WTC11 (cell line): ENCODE measurements around the gene SYCE3. TPM values are rescaled to one million over a fixed set of nuclear protein-coding genes. Genes with fewer than 3 reads are reported as not detected.
A peak's percentile ranks its signal among the peaks of the same experiment; 100 is the strongest.

Experiments
- ATAC-seq: fragments of 200-7000 bp; cut with Tn5 transposase; 2 replicates; pipeline ENCODE4 v1.10.0; 2021; ENCODE audit warnings: mild to moderate bottlenecking, moderate library complexity
- CTCF ChIA-PET: fragments of 300-600 bp; sonication (Branson Sonifier 250); formaldehyde crosslinking; loops from one replicate; lab custom pipeline; 2021; ENCODE audit warnings: antibody characterized with exemption; lab: Charles Lee
- POLR2A ChIA-PET: fragments of 350-600 bp; sonication (Branson Sonifier 250); formaldehyde crosslinking; loops from one replicate; lab custom pipeline; 2021; ENCODE audit warnings: antibody characterized with exemption; lab: Charles Lee
- DNase-seq: peaks from one replicate; pipeline ENCODE4 v3.0.0; 2021; ENCODE audit warnings: low spot score
- H3K27ac Mint-ChIP-seq: 2 replicates; pipeline ENCODE4 v1.8.0; 2021; ENCODE audit warnings: mixed read lengths
- H3K27me3 Mint-ChIP-seq: 2 replicates; pipeline ENCODE4 v1.8.0; 2021; ENCODE audit warnings: low read depth, mild to moderate bottlenecking, moderate library complexity, mixed read lengths
- H3K36me3 Mint-ChIP-seq: 2 replicates; pipeline ENCODE4 v1.8.0; 2021; ENCODE audit warnings: mixed read lengths
- H3K4me1 Mint-ChIP-seq: 2 replicates; pipeline ENCODE4 v1.8.0; 2022; ENCODE audit warnings: mixed read lengths
- H3K4me3 Mint-ChIP-seq: 2 replicates; pipeline ENCODE4 v1.8.0; 2021; ENCODE audit warnings: mild to moderate bottlenecking, moderate library complexity, mixed read lengths
- H3K9me3 Mint-ChIP-seq: 2 replicates; pipeline ENCODE4 v1.8.0; 2021; ENCODE audit warnings: mixed read lengths
- CBFB ChIP-seq: sonication (generic); formaldehyde crosslinking; IDR thresholded peaks from 2 replicates; pipeline ENCODE4 v1.8.1; 2022; ENCODE audit warnings: mild to moderate bottlenecking, low read depth, missing genetic modification reagents
- ELF4 ChIP-seq: sonication (generic); formaldehyde crosslinking; IDR thresholded peaks from 2 replicates; pipeline ENCODE4 v1.8.1; 2022; ENCODE audit warnings: low read depth, mild to moderate bottlenecking, moderate library complexity, missing genetic modification reagents
- EMX1 ChIP-seq: fragments of 250-450 bp; sonication (Bioruptor Pico); IDR thresholded peaks from 2 replicates; pipeline ENCODE4 v1.8.0; 2021; ENCODE audit warnings: mild to moderate bottlenecking
- ERG ChIP-seq: fragments of 250-450 bp; sonication (Bioruptor Pico); IDR thresholded peaks from 2 replicates; pipeline ENCODE4 v1.8.0; 2021; ENCODE audit warnings: mild to moderate bottlenecking
- ETV6 ChIP-seq: sonication (generic); formaldehyde crosslinking; IDR thresholded peaks from 2 replicates; pipeline ENCODE4 v1.8.1; 2022; ENCODE audit warnings: mild to moderate bottlenecking, missing genetic modification reagents
- IRF2 ChIP-seq: sonication (generic); formaldehyde crosslinking; IDR thresholded peaks from 2 replicates; pipeline ENCODE4 v1.8.0; 2022; ENCODE audit warnings: low read depth, missing genetic modification reagents, borderline replicate concordance
- JAZF1 ChIP-seq: fragments of 250-450 bp; sonication (Bioruptor Pico); IDR thresholded peaks from 2 replicates; pipeline ENCODE4 v1.9.0; 2021; ENCODE audit warnings: moderate library complexity, mild to moderate bottlenecking, inconsistent platforms
- MAX ChIP-seq: sonication (generic); formaldehyde crosslinking; IDR thresholded peaks from 2 replicates; pipeline ENCODE4 v1.8.0; 2022; ENCODE audit warnings: mild to moderate bottlenecking, missing genetic modification reagents
- NFE2L1 ChIP-seq: sonication (generic); formaldehyde crosslinking; IDR thresholded peaks from 2 replicates; pipeline ENCODE4 v1.8.1; 2023; ENCODE audit warnings: missing genetic modification reagents
- NR1H2 ChIP-seq: sonication (generic); formaldehyde crosslinking; IDR thresholded peaks from 2 replicates; pipeline ENCODE4 v1.9.0; 2021; ENCODE audit warnings: mild to moderate bottlenecking, moderate library complexity, missing genetic modification reagents
- PRRX2 ChIP-seq: fragments of 250-450 bp; sonication (Bioruptor Pico); IDR thresholded peaks from 2 replicates; pipeline ENCODE4 v1.8.0; 2021; ENCODE audit warnings: mild to moderate bottlenecking
- RELA ChIP-seq: sonication (generic); formaldehyde crosslinking; IDR thresholded peaks from 2 replicates; pipeline ENCODE4 v1.8.1; 2022; ENCODE audit warnings: missing genetic modification reagents, mild to moderate bottlenecking, borderline replicate concordance
- RORB ChIP-seq: fragments of 250-450 bp; sonication (Bioruptor Pico); IDR thresholded peaks from 2 replicates; pipeline ENCODE4 v1.9.0; 2021; ENCODE audit warnings: mild to moderate bottlenecking
- TCF7 ChIP-seq: sonication (generic); formaldehyde crosslinking; IDR thresholded peaks from 2 replicates; pipeline ENCODE4 v1.8.0; 2022; ENCODE audit warnings: mild to moderate bottlenecking, low read depth, missing genetic modification reagents, moderate library complexity
- ZNF121 ChIP-seq: sonication (generic); formaldehyde crosslinking; IDR thresholded peaks from 2 replicates; pipeline ENCODE4 v1.8.0; 2023; ENCODE audit warnings: missing genetic modification reagents
- ZNF138 ChIP-seq: sonication (generic); formaldehyde crosslinking; conservative IDR thresholded peaks from 2 replicates; pipeline ENCODE4 v1.8.1; 2022; ENCODE audit warnings: mild to moderate bottlenecking, moderate library complexity, missing genetic modification reagents
- ZNF263 ChIP-seq: sonication (generic); formaldehyde crosslinking; IDR thresholded peaks from 2 replicates; pipeline ENCODE4 v1.8.1; 2022; ENCODE audit warnings: low read depth, mild to moderate bottlenecking, moderate library complexity, missing genetic modification reagents
- total RNA-seq: library from RNA; stranded (reverse); gene quantifications from 3 replicates; pipeline ENCODE4 v1.2.3, GENCODE V29; 2021
- TF ChIP-seq, protein P1 (sequence below): sonication (generic); formaldehyde crosslinking; IDR thresholded peaks from 2 replicates; pipeline ENCODE4 v1.8.0; 2023; ENCODE audit warnings: mild to moderate bottlenecking, missing genetic modification reagents
- TF ChIP-seq, protein P2 (sequence below): sonication (generic); formaldehyde crosslinking; conservative IDR thresholded peaks from 2 replicates; pipeline ENCODE4 v1.8.1; 2023; ENCODE audit warnings: mild to moderate bottlenecking, low read depth, missing genetic modification reagents, moderate library complexity
- TF ChIP-seq, protein P3 (sequence below): fragments of 250-450 bp; sonication (Bioruptor Pico); IDR thresholded peaks from 2 replicates; pipeline ENCODE4 v1.9.0; 2021; ENCODE audit warnings: mild to moderate bottlenecking
- TF ChIP-seq, protein P4 (sequence below): fragments of 250-450 bp; sonication (Bioruptor Pico); IDR thresholded peaks from 2 replicates; pipeline ENCODE4 v1.9.0; 2021; ENCODE audit warnings: mild to moderate bottlenecking, borderline replicate concordance

The SYCE3 gene
- total RNA-seq, 1 experiment from 2014 or later: 0.46 TPM

- TF ChIP-seq ZNF121 (0 out of 2 replicates have a peak, but pooled peaks have one; percentile 10), JAZF1 (CRISPR knock-in tag) (no peak)
- no peak overlapping the region for H3K27ac Mint-ChIP-seq
- H3K27me3 Mint-ChIP-seq: peaks cover 14% of the 10 kb centered on the region
- H3K4me1 Mint-ChIP-seq: peaks cover 6% of the 10 kb centered on the region
- no peaks in the 10 kb centered on the region for H3K9me3 Mint-ChIP-seq
- ChIA-PET POLR2A (no interaction called here), CTCF (no interaction called here)
- no peak for ATAC-seq
- no peak overlapping the region for H3K4me3 Mint-ChIP-seq
- no peak for DNase-seq
- H3K36me3 Mint-ChIP-seq: peaks cover 30% of the 10 kb centered on the region
These were observed 5.1 kb upstream of the SYCE3 start for GRCh38 chr22:50567721-50568252.

- no peak overlapping the region for H3K27ac Mint-ChIP-seq
- no peak for ATAC-seq
- H3K9me3 Mint-ChIP-seq: no peaks in the 10 kb centered on the region
- POLR2A ChIA-PET: no interaction called here
- no peak for DNase-seq
- CTCF ChIA-PET: interaction anchor here (1.2 to 2.8 kb wide), 6 partner anchors 13 to 133 kb away, joined by 3 to 25 read pairs (median 10); partner anchors contain the start of genes CPT1B and SCO2
- H3K27me3 Mint-ChIP-seq: peaks cover 32% of the 10 kb centered on the region
- no peak for TF ChIP-seq RELA
- no peak for TF ChIP-seq IRF2
- no peak for TF ChIP-seq ERG
- TF ChIP-seq TCF7: no peak
- TF ChIP-seq, protein P1, sequence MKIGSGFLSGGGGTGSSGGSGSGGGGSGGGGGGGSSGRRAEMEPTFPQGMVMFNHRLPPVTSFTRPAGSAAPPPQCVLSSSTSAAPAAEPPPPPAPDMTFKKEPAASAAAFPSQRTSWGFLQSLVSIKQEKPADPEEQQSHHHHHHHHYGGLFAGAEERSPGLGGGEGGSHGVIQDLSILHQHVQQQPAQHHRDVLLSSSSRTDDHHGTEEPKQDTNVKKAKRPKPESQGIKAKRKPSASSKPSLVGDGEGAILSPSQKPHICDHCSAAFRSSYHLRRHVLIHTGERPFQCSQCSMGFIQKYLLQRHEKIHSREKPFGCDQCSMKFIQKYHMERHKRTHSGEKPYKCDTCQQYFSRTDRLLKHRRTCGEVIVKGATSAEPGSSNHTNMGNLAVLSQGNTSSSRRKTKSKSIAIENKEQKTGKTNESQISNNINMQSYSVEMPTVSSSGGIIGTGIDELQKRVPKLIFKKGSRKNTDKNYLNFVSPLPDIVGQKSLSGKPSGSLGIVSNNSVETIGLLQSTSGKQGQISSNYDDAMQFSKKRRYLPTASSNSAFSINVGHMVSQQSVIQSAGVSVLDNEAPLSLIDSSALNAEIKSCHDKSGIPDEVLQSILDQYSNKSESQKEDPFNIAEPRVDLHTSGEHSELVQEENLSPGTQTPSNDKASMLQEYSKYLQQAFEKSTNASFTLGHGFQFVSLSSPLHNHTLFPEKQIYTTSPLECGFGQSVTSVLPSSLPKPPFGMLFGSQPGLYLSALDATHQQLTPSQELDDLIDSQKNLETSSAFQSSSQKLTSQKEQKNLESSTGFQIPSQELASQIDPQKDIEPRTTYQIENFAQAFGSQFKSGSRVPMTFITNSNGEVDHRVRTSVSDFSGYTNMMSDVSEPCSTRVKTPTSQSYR (CRISPR knock-in tag): no peak
- TF ChIP-seq ZNF138 (CRISPR knock-in tag): no peak
- TF ChIP-seq CBFB: no peak
- TF ChIP-seq MAX (CRISPR knock-in tag): no peak
- TF ChIP-seq PRRX2 (CRISPR knock-in tag): no peak
- no peak for TF ChIP-seq ETV6 (CRISPR knock-in tag)
- no peak for TF ChIP-seq JAZF1 (CRISPR knock-in tag)
- TF ChIP-seq ELF4: no peak
- no peak for TF ChIP-seq NR1H2 (CRISPR knock-in tag)
- TF ChIP-seq, protein P2, sequence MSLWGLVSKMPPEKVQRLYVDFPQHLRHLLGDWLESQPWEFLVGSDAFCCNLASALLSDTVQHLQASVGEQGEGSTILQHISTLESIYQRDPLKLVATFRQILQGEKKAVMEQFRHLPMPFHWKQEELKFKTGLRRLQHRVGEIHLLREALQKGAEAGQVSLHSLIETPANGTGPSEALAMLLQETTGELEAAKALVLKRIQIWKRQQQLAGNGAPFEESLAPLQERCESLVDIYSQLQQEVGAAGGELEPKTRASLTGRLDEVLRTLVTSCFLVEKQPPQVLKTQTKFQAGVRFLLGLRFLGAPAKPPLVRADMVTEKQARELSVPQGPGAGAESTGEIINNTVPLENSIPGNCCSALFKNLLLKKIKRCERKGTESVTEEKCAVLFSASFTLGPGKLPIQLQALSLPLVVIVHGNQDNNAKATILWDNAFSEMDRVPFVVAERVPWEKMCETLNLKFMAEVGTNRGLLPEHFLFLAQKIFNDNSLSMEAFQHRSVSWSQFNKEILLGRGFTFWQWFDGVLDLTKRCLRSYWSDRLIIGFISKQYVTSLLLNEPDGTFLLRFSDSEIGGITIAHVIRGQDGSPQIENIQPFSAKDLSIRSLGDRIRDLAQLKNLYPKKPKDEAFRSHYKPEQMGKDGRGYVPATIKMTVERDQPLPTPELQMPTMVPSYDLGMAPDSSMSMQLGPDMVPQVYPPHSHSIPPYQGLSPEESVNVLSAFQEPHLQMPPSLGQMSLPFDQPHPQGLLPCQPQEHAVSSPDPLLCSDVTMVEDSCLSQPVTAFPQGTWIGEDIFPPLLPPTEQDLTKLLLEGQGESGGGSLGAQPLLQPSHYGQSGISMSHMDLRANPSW (CRISPR knock-in tag): no peak
- no peak for TF ChIP-seq RORB (CRISPR knock-in tag)
- TF ChIP-seq, protein P3, sequence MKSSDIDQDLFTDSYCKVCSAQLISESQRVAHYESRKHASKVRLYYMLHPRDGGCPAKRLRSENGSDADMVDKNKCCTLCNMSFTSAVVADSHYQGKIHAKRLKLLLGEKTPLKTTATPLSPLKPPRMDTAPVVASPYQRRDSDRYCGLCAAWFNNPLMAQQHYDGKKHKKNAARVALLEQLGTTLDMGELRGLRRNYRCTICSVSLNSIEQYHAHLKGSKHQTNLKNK (CRISPR knock-in tag): no peak
- TF ChIP-seq, protein P4, sequence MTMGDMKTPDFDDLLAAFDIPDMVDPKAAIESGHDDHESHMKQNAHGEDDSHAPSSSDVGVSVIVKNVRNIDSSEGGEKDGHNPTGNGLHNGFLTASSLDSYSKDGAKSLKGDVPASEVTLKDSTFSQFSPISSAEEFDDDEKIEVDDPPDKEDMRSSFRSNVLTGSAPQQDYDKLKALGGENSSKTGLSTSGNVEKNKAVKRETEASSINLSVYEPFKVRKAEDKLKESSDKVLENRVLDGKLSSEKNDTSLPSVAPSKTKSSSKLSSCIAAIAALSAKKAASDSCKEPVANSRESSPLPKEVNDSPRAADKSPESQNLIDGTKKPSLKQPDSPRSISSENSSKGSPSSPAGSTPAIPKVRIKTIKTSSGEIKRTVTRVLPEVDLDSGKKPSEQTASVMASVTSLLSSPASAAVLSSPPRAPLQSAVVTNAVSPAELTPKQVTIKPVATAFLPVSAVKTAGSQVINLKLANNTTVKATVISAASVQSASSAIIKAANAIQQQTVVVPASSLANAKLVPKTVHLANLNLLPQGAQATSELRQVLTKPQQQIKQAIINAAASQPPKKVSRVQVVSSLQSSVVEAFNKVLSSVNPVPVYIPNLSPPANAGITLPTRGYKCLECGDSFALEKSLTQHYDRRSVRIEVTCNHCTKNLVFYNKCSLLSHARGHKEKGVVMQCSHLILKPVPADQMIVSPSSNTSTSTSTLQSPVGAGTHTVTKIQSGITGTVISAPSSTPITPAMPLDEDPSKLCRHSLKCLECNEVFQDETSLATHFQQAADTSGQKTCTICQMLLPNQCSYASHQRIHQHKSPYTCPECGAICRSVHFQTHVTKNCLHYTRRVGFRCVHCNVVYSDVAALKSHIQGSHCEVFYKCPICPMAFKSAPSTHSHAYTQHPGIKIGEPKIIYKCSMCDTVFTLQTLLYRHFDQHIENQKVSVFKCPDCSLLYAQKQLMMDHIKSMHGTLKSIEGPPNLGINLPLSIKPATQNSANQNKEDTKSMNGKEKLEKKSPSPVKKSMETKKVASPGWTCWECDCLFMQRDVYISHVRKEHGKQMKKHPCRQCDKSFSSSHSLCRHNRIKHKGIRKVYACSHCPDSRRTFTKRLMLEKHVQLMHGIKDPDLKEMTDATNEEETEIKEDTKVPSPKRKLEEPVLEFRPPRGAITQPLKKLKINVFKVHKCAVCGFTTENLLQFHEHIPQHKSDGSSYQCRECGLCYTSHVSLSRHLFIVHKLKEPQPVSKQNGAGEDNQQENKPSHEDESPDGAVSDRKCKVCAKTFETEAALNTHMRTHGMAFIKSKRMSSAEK (CRISPR knock-in tag): no peak
- no peak for TF ChIP-seq EMX1 (CRISPR knock-in tag)
- no peak for TF ChIP-seq NFE2L1
- no peak for TF ChIP-seq ZNF263 (CRISPR knock-in tag)
- peaks cover 6% of the 10 kb centered on the region; the same call in 1 of the 2 replicates for H3K36me3 Mint-ChIP-seq
- H3K4me3 Mint-ChIP-seq: no peak overlapping the region
- peaks cover 10% of the 10 kb centered on the region for H3K4me1 Mint-ChIP-seq
These were observed 1.6 kb upstream of the SYCE3 start for GRCh38 chr22:50564289-50564688.
